ENCODE data around the gene PIEZO2. TPM values are rescaled to one million over a fixed set of nuclear protein-coding genes. Genes with fewer than 3 reads are reported as not detected.

Gene PIEZO2
- total and polyA plus RNA-seq, 2 donors (not counting 1 experiment from before 2014, with no cell fraction given): not detected

- Mint-ChIP-seq H3K4me3 (no peak overlapping the region), H3K9me3 (ENCODE audit: insufficient read depth) (peaks cover 4% of the 10 kb centered on the region), H3K27me3 (no peaks in the 10 kb centered on the region), H3K4me1 (no peaks in the 10 kb centered on the region), H3K27ac (no peak overlapping the region)
- DNase-seq (no peak), ATAC-seq (ENCODE audit: low read depth) (no peak)
- Histone ChIP-seq H4K20me1 (ENCODE audit: control insufficient read depth, insufficient read depth, low read length, poor library complexity, severe bottlenecking) (no peaks in the 10 kb centered on the region), H3K4me1 (ENCODE audit: control insufficient read depth in 2 of 2, insufficient read depth in 2 of 2, low read length in 2 of 2) (no peaks in the 10 kb centered on the region), H3K9me3 (ENCODE audit: control extremely low read depth in 1 of 3, control insufficient read depth in 2 of 3, insufficient read depth in 1 of 3, low read length in 2 of 3) (peaks cover 0 to 4% (median 0%) of the 10 kb centered on the region in 3 donors), H3K27ac (ENCODE audit: low read length in 2 of 2) (no peak overlapping the region), H3K4me3 (ENCODE audit: control extremely low read depth in 1 of 5, extremely low read depth in 1 of 5, insufficient read depth in 1 of 5, low read depth in 2 of 5, low read length in 4 of 5) (no peak overlapping the region), H3K9ac (ENCODE audit: low read length) (no peak overlapping the region), H3K79me2 (ENCODE audit: control insufficient read depth, insufficient read depth, low read length) (no peaks in the 10 kb centered on the region), H3K4me2 (replicated peaks; ENCODE audit: low read depth, low read length, poor library complexity, severe bottlenecking) (no peak overlapping the region), H3K36me3 (replicated peaks in 1 of 2; ENCODE audit: control extremely low read depth in 1 of 2, control insufficient read depth in 1 of 2, extremely low read depth in 1 of 2, insufficient read depth in 2 of 2, low read length in 1 of 2) (no peaks in the 10 kb centered on the region), H3K27me3 (replicated peaks in 1 of 4; ENCODE audit: control extremely low read depth in 1 of 4, control insufficient read depth in 3 of 4, insufficient read depth in 4 of 4, low read length in 3 of 4) (no peaks in the 10 kb centered on the region), H2AFZ (ENCODE audit: insufficient read depth, low read depth, low read length, poor library complexity, severe bottlenecking) (no peak overlapping the region)
- intact Hi-C loops (cut with micrococcal nuclease): no loop called here
- ChIA-PET CTCF (no interaction called here), POLR2A (no interaction called here)
- no peak for TF ChIP-seq EZH2 (IDR thresholded peaks at IDR 0.05; ENCODE audit: borderline replicate concordance, insufficient read depth, low read depth, low read length, poor library complexity, severe bottlenecking)
- TF ChIP-seq, protein P1, sequence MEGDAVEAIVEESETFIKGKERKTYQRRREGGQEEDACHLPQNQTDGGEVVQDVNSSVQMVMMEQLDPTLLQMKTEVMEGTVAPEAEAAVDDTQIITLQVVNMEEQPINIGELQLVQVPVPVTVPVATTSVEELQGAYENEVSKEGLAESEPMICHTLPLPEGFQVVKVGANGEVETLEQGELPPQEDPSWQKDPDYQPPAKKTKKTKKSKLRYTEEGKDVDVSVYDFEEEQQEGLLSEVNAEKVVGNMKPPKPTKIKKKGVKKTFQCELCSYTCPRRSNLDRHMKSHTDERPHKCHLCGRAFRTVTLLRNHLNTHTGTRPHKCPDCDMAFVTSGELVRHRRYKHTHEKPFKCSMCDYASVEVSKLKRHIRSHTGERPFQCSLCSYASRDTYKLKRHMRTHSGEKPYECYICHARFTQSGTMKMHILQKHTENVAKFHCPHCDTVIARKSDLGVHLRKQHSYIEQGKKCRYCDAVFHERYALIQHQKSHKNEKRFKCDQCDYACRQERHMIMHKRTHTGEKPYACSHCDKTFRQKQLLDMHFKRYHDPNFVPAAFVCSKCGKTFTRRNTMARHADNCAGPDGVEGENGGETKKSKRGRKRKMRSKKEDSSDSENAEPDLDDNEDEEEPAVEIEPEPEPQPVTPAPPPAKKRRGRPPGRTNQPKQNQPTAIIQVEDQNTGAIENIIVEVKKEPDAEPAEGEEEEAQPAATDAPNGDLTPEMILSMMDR (IDR thresholded peaks at IDR 0.05): no peak
These were observed 144.4 kb downstream of the PIEZO2 start for GRCh38 chr18:11004951-11005350.

GRCh38 chr18:11004294-11004693 is 145.1 kb downstream of the PIEZO2 start:
- no peak overlapping the region for H3K4me3 Mint-ChIP-seq
- no peak overlapping the region for H3K4me3 ChIP-seq (ENCODE audit: control extremely low read depth in 1 of 5, extremely low read depth in 1 of 5, insufficient read depth in 1 of 5, low read depth in 2 of 5, low read length in 4 of 5)
- TF ChIP-seq, protein P1 (IDR thresholded peaks at IDR 0.05): no peak
- no peak for TF ChIP-seq EZH2 (IDR thresholded peaks at IDR 0.05; ENCODE audit: borderline replicate concordance, insufficient read depth, low read depth, low read length, poor library complexity, severe bottlenecking)
- no peaks in the 10 kb centered on the region for H3K36me3 ChIP-seq (replicated peaks in 1 of 2; ENCODE audit: control extremely low read depth in 1 of 2, control insufficient read depth in 1 of 2, extremely low read depth in 1 of 2, insufficient read depth in 2 of 2, low read length in 1 of 2)
- ATAC-seq (ENCODE audit: low read depth) (no peak), DNase-seq (no peak)
- no peaks in the 10 kb centered on the region for H4K20me1 ChIP-seq (ENCODE audit: control insufficient read depth, insufficient read depth, low read length, poor library complexity, severe bottlenecking)
- peaks cover 4% of the 10 kb centered on the region for H3K9me3 Mint-ChIP-seq (ENCODE audit: insufficient read depth)
- H3K9ac ChIP-seq (ENCODE audit: low read length): no peak overlapping the region
- no peak overlapping the region for H3K27ac Mint-ChIP-seq
- no peaks in the 10 kb centered on the region for H3K79me2 ChIP-seq (ENCODE audit: control insufficient read depth, insufficient read depth, low read length)
- no peak overlapping the region for H3K4me2 ChIP-seq (replicated peaks; ENCODE audit: low read depth, low read length, poor library complexity, severe bottlenecking)
- WGBS (ENCODE audit: insufficient coverage): no CpG with 5 or more reads among the region's 4 CpGs
- ChIA-PET CTCF (no interaction called here), POLR2A (no interaction called here)
- no peaks in the 10 kb centered on the region for H3K27me3 Mint-ChIP-seq
- no peaks in the 10 kb centered on the region for H3K4me1 ChIP-seq (ENCODE audit: control insufficient read depth in 2 of 2, insufficient read depth in 2 of 2, low read length in 2 of 2)
- H3K27me3 ChIP-seq (replicated peaks in 1 of 4; ENCODE audit: control extremely low read depth in 1 of 4, control insufficient read depth in 3 of 4, insufficient read depth in 4 of 4, low read length in 3 of 4): no peaks in the 10 kb centered on the region
- no peak overlapping the region for H3K27ac ChIP-seq (ENCODE audit: low read length in 2 of 2)
- peaks cover 0 to 4% (median 0%) of the 10 kb centered on the region in 3 donors for H3K9me3 ChIP-seq (ENCODE audit: control extremely low read depth in 1 of 3, control insufficient read depth in 2 of 3, insufficient read depth in 1 of 3, low read length in 2 of 3)
- intact Hi-C loops (cut with micrococcal nuclease): no loop called here
- no peaks in the 10 kb centered on the region for H3K4me1 Mint-ChIP-seq
- no peak overlapping the region for H2AFZ ChIP-seq (ENCODE audit: insufficient read depth, low read depth, low read length, poor library complexity, severe bottlenecking)

Data from B cell (primary cell).